ENCODE measurements around the gene APOH.

The APOH gene

DNA sequence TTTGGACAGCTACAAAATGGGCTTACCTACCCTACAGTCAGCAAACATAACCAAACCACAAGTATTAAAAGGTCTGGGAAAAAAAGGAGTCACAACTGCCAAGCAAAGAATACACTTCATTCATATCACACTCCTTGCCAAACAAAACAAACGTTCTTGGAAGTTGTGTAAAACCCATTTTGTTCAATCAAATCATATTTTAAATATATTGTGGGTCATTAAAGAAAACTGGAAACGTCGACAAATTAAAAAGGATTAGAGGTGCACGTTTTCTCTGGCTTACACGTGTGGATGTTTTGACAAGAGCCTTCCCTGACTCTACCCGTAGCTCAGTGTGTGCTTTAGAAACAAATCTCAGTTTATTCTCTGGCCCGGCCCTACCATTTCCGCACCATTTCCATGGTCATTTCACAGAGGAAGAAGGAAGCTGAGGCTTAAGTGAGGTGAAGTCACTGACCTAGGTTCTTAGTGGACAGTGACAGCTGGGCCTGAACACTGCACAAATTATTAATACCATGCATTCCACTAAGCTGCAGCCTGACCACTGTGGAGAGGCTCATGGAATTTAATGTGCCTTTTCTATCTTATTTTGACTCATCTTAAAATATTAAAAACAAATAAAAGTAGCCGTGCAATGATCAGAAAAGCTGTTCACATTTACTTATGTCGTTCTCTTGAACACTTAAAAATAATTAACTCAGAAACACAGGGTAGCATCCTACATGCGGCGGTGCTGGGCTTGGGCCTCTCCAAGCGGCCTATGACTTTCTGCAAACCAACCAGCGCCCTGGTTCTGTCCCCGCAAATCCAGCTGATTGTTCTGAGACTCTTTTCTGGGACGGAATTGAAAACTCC, 38.2 kb downstream of the APOH start:
- no peak for DNase-seq

DNA sequence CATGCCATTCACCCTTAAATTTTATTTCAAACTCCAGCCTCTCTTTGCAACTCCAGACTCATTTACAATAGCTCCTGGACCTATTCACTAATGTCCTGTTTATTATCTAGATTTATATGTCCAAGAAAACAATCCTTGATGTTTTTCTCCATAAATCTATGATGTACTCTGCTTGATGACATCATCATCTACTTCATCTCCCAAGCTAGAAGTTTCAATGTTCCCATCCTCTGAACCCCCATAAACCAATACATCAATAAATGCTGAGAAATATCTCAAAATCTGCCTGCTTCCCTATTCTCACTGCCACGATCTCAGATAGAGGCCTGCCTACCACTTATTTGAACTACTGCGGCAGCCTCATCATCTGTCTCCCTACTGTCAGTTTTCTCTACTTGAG, 41.5 kb downstream of the APOH start:
- DNase-seq: no peak

GRCh38 chr17:66185862-66186261, 43.4 kb downstream of the APOH start:
- DNase-seq: no peak

- no peak for DNase-seq
These were observed 44.8 kb downstream of the APOH start for GRCh38 chr17:66184392-66184791.

- DNase-seq: no peak
These were observed 45.7 kb downstream of the APOH start for GRCh38 chr17:66183529-66183928.

DNA sequence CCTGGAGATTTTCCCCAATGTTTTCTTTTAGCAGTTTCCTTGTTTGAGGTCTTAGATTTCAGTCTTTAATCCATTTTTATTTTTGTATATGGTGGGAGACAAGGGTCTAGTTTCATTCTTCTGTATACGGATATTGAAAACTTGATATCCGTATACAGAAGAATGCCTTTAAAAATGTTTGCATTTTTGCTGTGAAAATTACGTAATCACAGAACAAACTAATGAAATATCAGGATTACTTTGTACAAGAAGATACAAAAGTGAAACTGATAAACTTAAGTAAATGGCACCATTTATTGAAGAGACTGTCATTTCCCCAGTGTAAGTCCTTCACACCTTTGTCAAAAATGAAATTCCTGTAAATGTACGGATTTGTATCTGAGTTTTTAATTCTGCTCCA, 50.6 kb downstream of the APOH start:
- DNase-seq: no peak

DNA sequence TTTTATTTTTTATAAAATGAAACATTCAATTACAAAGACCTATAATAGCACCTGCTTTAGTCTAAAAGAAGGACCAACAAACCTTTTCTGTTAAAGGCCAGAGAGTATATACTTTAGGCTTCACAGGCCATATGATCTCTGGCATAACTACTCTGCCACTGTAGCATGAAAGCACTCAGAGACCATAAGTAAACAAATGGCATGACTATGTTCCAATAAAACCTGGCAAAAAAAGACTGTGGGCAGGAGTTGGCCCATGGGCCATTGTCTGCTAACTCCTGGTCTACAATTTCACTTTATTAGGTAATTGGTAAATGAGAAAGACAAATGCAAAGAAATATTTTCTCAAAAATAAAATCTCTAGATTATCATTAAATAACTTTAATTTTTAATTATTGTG, 52.2 kb downstream of the APOH start:
- no peak for DNase-seq

- no peak for DNase-seq
These were observed 53.3 kb downstream of the APOH start for GRCh38 chr17:66175892-66176291.

DNA sequence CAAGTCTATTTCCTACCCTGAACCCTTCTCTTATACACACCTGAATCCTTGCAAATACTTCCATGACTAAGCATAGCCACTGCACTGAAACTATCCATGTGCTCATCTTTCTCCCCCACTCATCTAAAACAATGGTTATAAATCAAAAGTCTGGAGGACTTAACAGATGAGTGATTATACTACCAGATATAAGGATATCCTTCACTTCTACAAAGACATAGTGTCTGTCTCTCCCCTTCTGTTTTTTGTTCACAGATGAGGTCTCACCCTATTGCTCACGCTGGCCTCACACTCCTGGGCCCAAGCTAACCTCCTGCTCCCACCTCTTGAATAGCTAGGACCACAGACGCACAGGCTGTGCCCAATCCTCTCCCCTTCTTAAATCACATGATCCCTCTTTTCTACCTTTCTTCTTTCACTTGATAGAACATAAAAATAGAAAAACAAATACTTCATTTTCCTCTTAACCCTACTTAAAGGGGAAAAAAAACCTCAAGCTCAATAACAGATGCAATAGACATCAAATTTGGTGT, 56.5 kb downstream of the APOH start:
- DNase-seq: no peak

- DNase-seq: no peak
These were observed 57.1 kb downstream of the APOH start for GRCh38 chr17:66172144-66172543.

DNA sequence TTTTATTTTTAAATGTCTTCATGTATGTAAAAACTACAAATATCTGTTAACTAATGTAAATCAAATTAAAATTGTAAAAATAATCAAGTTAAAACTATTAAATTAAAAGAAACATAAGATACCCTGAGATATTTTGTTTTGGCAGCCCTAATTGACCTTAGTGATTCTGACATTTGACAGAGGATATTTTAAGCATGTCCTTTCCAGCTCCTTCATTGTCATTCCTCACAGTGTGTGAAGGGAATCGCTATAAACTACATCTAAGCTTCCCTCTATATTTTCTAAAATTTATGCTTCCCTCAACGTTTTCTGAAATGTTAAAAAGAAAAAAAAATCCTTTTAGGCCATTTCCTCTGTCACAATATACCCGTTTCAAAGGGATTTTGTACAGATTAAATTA, 57.5 kb downstream of the APOH start:
- DNase-seq: no peak

GRCh38 chr17:66171172-66171571, 58.0 kb downstream of the APOH start:
- DNase-seq: no peak

GRCh38 chr17:66169839-66170238, 59.4 kb downstream of the APOH start:
- no peak for DNase-seq

- no peak for DNase-seq
These were observed 61.9 kb downstream of the APOH start for GRCh38 chr17:66167189-66167815.

DNA sequence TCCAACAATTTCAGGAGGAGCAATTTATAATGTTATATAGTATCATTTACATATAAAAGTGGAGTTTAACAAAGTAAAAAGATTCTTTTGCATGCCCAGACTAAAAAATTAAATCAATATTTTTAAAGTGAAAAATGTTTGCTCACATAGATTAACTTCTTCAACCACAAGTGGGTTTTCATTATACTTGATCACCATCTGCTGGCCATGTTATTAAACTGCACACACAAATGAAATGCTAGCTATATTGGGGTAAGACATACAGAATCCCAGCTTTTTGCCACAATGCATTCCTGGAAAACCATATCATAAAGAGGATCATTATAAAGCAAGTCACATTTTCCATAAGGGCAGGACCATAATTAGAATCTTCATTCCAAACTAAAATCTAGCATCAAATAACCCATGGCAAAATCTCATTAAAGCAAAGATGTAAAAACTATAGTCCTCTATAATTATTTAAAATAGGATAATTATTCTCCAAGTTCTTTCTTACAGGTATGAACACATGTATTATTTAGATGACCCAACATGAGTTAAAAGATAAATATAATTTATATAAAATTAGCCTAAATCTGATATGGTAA, 63.6 kb downstream of the APOH start:
- DNase-seq: peak; percentile 16
